WTC11 (cell line): Measurements from ENCODE around the gene SMPD2. TPM values are rescaled to one million over a fixed set of nuclear protein-coding genes. Genes with fewer than 3 reads are reported as not detected.
A peak's percentile ranks its signal among the peaks of the same experiment; 100 is the strongest.

Experiments
- ATAC-seq: fragments of 200-7000 bp; cut with Tn5 transposase; 2 replicates; pipeline ENCODE4 v1.10.0; 2021; ENCODE audit warnings: mild to moderate bottlenecking, moderate library complexity
- CTCF ChIA-PET: fragments of 300-600 bp; sonication (Branson Sonifier 250); formaldehyde crosslinking; loops from one replicate; lab custom pipeline; 2021; ENCODE audit warnings: antibody characterized with exemption; lab: Charles Lee
- POLR2A ChIA-PET: fragments of 350-600 bp; sonication (Branson Sonifier 250); formaldehyde crosslinking; loops from one replicate; lab custom pipeline; 2021; ENCODE audit warnings: antibody characterized with exemption; lab: Charles Lee
- DNase-seq: peaks from one replicate; pipeline ENCODE4 v3.0.0; 2021; ENCODE audit warnings: low spot score
- H3K27ac Mint-ChIP-seq: 2 replicates; pipeline ENCODE4 v1.8.0; 2021; ENCODE audit warnings: mixed read lengths
- H3K27me3 Mint-ChIP-seq: 2 replicates; pipeline ENCODE4 v1.8.0; 2021; ENCODE audit warnings: low read depth, mild to moderate bottlenecking, moderate library complexity, mixed read lengths
- H3K36me3 Mint-ChIP-seq: 2 replicates; pipeline ENCODE4 v1.8.0; 2021; ENCODE audit warnings: mixed read lengths
- H3K4me1 Mint-ChIP-seq: 2 replicates; pipeline ENCODE4 v1.8.0; 2022; ENCODE audit warnings: mixed read lengths
- H3K4me3 Mint-ChIP-seq: 2 replicates; pipeline ENCODE4 v1.8.0; 2021; ENCODE audit warnings: mild to moderate bottlenecking, moderate library complexity, mixed read lengths
- H3K9me3 Mint-ChIP-seq: 2 replicates; pipeline ENCODE4 v1.8.0; 2021; ENCODE audit warnings: mixed read lengths
- FOXK1 ChIP-seq: sonication (generic); formaldehyde crosslinking; IDR thresholded peaks from 2 replicates; pipeline ENCODE4 v1.8.0; 2022; ENCODE audit warnings: mild to moderate bottlenecking, moderate library complexity, missing genetic modification reagents
- NR1H2 ChIP-seq: sonication (generic); formaldehyde crosslinking; IDR thresholded peaks from 2 replicates; pipeline ENCODE4 v1.9.0; 2021; ENCODE audit warnings: mild to moderate bottlenecking, moderate library complexity, missing genetic modification reagents
- RORB ChIP-seq: fragments of 250-450 bp; sonication (Bioruptor Pico); IDR thresholded peaks from 2 replicates; pipeline ENCODE4 v1.9.0; 2021; ENCODE audit warnings: mild to moderate bottlenecking
- SOX15 ChIP-seq: fragments of 250-450 bp; sonication (Bioruptor Pico); IDR thresholded peaks from 2 replicates; pipeline ENCODE4 v1.9.0; 2021; ENCODE audit warnings: mild to moderate bottlenecking
- SP1 ChIP-seq: sonication (generic); formaldehyde crosslinking; conservative IDR thresholded peaks from 2 replicates; pipeline ENCODE4 v1.8.1; 2022; ENCODE audit warnings: missing genetic modification reagents
- TEAD1 ChIP-seq: sonication (generic); formaldehyde crosslinking; IDR thresholded peaks from 2 replicates; pipeline ENCODE4 v1.8.0; 2022; ENCODE audit warnings: mild to moderate bottlenecking, missing genetic modification reagents
- total RNA-seq: library from RNA; stranded (reverse); gene quantifications from 3 replicates; pipeline ENCODE4 v1.2.3, GENCODE V29; 2021
- TF ChIP-seq, protein P1 (sequence below): sonication (generic); formaldehyde crosslinking; IDR thresholded peaks from 2 replicates; pipeline ENCODE4 v1.8.1; 2022; ENCODE audit warnings: low read depth, mild to moderate bottlenecking, moderate library complexity, missing genetic modification reagents, borderline replicate concordance
- TF ChIP-seq, protein P2 (sequence below): fragments of 250-450 bp; sonication (Bioruptor Pico); IDR thresholded peaks from 2 replicates; pipeline ENCODE4 v1.9.0; 2021; ENCODE audit warnings: mild to moderate bottlenecking, borderline replicate concordance
- TF ChIP-seq, protein P3 (sequence below): fragments of 200-600 bp; IDR thresholded peaks from 2 replicates; pipeline ENCODE4 v1.8.0; 2022; ENCODE audit warnings: antibody characterized with exemption
- TF ChIP-seq, protein P4 (sequence below): sonication (generic); formaldehyde crosslinking; conservative IDR thresholded peaks from 2 replicates; pipeline ENCODE4 v1.8.1; 2023; ENCODE audit warnings: mild to moderate bottlenecking, low read depth, missing genetic modification reagents, moderate library complexity
- TF ChIP-seq, protein P5 (sequence below): fragments of 250-450 bp; sonication (Bioruptor Pico); conservative IDR thresholded peaks from 2 replicates; pipeline ENCODE4 v1.9.0; 2021; ENCODE audit warnings: mild to moderate bottlenecking
- TF ChIP-seq, protein P6 (sequence below): sonication (generic); formaldehyde crosslinking; IDR thresholded peaks from 2 replicates; pipeline ENCODE4 v1.8.0; 2022; ENCODE audit warnings: mild to moderate bottlenecking, missing genetic modification reagents
- TF ChIP-seq, protein P7 (sequence below): sonication (generic); formaldehyde crosslinking; IDR thresholded peaks from 2 replicates; pipeline ENCODE4 v1.8.1; 2022; ENCODE audit warnings: low read depth, missing genetic modification reagents, borderline replicate concordance
- TF ChIP-seq, protein P8 (sequence below): sonication (generic); formaldehyde crosslinking; IDR thresholded peaks from 2 replicates; pipeline ENCODE4 v1.8.0; 2023; ENCODE audit warnings: missing genetic modification reagents

Gene SMPD2
- total RNA-seq, 1 experiment from 2014 or later = 13.1 TPM

DNA sequence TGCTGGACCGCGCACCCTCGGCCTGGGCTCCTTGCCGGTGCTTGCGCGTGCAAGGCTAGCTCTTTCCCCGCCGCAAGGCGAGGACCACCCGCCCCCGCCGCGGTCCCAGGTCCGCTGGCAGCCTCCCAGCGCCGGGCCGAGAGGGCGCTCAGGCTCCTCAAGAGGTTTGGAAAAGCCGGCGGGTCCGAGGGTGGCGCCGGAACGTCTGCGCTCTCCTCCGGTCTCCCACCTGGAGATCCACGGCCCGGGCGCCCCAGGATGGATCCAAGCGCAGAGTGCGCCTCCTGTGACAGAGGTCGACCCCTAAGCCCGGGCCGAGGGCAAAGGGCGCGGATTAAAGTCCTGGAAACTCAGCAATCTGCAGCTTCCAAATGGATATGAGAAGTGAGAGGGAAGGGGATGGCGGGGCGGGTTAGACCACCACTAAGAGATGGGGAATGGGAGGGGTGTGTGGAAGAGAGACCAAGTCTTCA lies 15.6 kb downstream of the SMPD2 start (continued):
- TF ChIP-seq, protein P1, sequence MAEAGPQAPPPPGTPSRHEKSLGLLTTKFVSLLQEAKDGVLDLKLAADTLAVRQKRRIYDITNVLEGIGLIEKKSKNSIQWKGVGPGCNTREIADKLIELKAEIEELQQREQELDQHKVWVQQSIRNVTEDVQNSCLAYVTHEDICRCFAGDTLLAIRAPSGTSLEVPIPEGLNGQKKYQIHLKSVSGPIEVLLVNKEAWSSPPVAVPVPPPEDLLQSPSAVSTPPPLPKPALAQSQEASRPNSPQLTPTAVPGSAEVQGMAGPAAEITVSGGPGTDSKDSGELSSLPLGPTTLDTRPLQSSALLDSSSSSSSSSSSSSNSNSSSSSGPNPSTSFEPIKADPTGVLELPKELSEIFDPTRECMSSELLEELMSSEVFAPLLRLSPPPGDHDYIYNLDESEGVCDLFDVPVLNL = peak; percentile 61; the same call in 1 of the 2 replicates
- TF ChIP-seq TEAD1 (CRISPR knock-in tag) (no peak), SOX15 (CRISPR knock-in tag) (no peak), RORB (no peak), NR1H2 (CRISPR knock-in tag) (no peak), FOXK1 (CRISPR knock-in tag) (0 out of 2 replicates have a peak, but pooled peaks have one; percentile 19)
- TF ChIP-seq, protein P2, sequence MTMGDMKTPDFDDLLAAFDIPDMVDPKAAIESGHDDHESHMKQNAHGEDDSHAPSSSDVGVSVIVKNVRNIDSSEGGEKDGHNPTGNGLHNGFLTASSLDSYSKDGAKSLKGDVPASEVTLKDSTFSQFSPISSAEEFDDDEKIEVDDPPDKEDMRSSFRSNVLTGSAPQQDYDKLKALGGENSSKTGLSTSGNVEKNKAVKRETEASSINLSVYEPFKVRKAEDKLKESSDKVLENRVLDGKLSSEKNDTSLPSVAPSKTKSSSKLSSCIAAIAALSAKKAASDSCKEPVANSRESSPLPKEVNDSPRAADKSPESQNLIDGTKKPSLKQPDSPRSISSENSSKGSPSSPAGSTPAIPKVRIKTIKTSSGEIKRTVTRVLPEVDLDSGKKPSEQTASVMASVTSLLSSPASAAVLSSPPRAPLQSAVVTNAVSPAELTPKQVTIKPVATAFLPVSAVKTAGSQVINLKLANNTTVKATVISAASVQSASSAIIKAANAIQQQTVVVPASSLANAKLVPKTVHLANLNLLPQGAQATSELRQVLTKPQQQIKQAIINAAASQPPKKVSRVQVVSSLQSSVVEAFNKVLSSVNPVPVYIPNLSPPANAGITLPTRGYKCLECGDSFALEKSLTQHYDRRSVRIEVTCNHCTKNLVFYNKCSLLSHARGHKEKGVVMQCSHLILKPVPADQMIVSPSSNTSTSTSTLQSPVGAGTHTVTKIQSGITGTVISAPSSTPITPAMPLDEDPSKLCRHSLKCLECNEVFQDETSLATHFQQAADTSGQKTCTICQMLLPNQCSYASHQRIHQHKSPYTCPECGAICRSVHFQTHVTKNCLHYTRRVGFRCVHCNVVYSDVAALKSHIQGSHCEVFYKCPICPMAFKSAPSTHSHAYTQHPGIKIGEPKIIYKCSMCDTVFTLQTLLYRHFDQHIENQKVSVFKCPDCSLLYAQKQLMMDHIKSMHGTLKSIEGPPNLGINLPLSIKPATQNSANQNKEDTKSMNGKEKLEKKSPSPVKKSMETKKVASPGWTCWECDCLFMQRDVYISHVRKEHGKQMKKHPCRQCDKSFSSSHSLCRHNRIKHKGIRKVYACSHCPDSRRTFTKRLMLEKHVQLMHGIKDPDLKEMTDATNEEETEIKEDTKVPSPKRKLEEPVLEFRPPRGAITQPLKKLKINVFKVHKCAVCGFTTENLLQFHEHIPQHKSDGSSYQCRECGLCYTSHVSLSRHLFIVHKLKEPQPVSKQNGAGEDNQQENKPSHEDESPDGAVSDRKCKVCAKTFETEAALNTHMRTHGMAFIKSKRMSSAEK = no peak
- TF ChIP-seq, protein P3, sequence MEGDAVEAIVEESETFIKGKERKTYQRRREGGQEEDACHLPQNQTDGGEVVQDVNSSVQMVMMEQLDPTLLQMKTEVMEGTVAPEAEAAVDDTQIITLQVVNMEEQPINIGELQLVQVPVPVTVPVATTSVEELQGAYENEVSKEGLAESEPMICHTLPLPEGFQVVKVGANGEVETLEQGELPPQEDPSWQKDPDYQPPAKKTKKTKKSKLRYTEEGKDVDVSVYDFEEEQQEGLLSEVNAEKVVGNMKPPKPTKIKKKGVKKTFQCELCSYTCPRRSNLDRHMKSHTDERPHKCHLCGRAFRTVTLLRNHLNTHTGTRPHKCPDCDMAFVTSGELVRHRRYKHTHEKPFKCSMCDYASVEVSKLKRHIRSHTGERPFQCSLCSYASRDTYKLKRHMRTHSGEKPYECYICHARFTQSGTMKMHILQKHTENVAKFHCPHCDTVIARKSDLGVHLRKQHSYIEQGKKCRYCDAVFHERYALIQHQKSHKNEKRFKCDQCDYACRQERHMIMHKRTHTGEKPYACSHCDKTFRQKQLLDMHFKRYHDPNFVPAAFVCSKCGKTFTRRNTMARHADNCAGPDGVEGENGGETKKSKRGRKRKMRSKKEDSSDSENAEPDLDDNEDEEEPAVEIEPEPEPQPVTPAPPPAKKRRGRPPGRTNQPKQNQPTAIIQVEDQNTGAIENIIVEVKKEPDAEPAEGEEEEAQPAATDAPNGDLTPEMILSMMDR = no peak
- TF ChIP-seq, protein P4, sequence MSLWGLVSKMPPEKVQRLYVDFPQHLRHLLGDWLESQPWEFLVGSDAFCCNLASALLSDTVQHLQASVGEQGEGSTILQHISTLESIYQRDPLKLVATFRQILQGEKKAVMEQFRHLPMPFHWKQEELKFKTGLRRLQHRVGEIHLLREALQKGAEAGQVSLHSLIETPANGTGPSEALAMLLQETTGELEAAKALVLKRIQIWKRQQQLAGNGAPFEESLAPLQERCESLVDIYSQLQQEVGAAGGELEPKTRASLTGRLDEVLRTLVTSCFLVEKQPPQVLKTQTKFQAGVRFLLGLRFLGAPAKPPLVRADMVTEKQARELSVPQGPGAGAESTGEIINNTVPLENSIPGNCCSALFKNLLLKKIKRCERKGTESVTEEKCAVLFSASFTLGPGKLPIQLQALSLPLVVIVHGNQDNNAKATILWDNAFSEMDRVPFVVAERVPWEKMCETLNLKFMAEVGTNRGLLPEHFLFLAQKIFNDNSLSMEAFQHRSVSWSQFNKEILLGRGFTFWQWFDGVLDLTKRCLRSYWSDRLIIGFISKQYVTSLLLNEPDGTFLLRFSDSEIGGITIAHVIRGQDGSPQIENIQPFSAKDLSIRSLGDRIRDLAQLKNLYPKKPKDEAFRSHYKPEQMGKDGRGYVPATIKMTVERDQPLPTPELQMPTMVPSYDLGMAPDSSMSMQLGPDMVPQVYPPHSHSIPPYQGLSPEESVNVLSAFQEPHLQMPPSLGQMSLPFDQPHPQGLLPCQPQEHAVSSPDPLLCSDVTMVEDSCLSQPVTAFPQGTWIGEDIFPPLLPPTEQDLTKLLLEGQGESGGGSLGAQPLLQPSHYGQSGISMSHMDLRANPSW (CRISPR knock-in tag) = no peak
- TF ChIP-seq, protein P5, sequence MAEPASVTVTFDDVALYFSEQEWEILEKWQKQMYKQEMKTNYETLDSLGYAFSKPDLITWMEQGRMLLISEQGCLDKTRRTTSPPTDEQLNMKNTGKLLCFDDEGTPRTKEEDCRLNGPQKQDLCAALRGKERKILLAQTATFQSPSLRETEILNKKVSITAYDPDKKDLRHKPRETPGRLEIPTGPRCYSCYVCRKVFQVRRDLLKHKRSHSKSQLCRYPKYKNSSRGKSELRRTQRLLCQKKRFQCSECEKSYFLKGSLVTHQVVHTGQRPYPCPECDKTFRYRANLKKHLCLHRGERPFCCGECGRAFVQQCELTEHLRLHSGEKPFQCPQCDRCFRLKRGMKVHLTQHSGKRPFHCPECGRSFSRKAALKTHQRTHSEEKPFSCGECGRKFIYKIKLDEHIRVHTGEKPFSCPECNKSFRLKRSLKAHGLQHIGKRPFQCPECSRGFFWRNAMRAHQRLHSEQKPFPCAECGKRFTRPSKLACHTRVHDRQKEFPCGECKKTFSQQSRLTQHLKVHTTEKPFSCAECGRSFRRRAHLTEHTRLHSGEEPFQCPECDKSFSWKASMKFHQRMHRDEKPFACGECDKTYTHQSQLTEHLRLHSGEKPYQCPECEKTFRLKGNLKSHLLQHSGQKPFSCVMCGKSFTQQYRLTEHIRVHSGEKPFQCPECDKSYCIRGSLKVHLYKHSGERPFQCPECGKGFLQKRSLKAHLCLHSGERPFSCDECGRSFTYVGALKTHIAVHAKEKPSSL (CRISPR knock-in tag) = no peak

DNA sequence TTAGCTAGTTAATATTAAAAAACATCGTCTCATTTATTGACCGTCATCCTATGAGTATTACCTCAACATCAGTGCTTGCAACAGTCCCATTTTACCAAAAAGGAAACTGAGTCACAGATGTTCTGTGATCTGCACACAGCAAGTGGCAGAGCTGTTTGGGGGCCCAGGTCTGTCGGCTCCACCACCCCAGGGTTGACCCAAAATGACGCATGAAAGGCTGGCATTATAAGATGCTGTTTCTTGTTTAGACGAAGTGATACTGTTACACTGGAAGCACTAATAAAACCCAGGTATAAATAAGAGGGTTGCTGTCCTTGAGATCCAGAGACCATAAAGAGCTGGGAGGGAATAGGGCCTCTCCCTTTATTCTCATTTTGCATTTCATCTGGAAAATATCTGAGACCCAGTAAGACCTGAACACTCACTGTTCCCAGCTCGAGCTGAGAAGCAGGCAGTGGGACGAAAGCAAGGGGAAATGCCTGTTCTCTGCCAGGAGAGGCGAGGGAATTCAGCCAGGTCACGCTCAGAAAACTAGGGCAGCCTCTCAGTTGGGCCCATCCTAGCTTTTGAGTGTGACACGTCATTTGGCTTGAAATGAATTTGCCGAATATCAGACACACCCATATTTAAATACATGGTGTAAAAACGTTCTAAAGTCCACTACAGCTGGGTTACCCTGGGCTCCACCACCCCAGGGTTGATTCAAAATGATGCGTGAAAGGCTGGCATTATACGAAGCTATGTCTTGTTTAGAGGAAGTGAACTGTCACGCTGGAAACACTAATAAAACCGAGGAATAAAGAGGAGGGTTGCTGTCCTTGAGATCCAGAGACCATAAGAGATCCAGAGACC lies 16.4 kb downstream of the SMPD2 start:
- Mint-ChIP-seq H3K9me3 (peaks cover 3% of the 10 kb centered on the region), H3K27me3 (no peaks in the 10 kb centered on the region; the same call in 1 of the 2 replicates), H3K4me1 (peaks cover 47% of the 10 kb centered on the region), H3K4me3 (peak overlapping the region; percentile 92), H3K36me3 (peaks cover 16% of the 10 kb centered on the region), H3K27ac (no peak overlapping the region)
- CTCF ChIA-PET = interaction anchor here (1.0 to 2.6 kb wide), 4 partner anchors 16 to 583 kb away, joined by 4 to 24 read pairs (median 4); partner anchors contain the start of genes PPIL6 and SMPD2
- POLR2A ChIA-PET = interaction anchor here (0.6 kb wide), 1 partner anchor 22 kb away, joined by 3 read pairs; no protein-coding TSS in a partner anchor
- DNase-seq = no peak
- no peak for ATAC-seq
- TF ChIP-seq, protein P6, sequence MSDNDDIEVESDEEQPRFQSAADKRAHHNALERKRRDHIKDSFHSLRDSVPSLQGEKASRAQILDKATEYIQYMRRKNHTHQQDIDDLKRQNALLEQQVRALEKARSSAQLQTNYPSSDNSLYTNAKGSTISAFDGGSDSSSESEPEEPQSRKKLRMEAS = no peak
- TF ChIP-seq, protein P7, sequence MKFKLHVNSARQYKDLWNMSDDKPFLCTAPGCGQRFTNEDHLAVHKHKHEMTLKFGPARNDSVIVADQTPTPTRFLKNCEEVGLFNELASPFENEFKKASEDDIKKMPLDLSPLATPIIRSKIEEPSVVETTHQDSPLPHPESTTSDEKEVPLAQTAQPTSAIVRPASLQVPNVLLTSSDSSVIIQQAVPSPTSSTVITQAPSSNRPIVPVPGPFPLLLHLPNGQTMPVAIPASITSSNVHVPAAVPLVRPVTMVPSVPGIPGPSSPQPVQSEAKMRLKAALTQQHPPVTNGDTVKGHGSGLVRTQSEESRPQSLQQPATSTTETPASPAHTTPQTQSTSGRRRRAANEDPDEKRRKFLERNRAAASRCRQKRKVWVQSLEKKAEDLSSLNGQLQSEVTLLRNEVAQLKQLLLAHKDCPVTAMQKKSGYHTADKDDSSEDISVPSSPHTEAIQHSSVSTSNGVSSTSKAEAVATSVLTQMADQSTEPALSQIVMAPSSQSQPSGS = no peak
- TF ChIP-seq, protein P3 = no peak
- no peak for TF ChIP-seq SP1 (CRISPR knock-in tag)
- TF ChIP-seq, protein P8, sequence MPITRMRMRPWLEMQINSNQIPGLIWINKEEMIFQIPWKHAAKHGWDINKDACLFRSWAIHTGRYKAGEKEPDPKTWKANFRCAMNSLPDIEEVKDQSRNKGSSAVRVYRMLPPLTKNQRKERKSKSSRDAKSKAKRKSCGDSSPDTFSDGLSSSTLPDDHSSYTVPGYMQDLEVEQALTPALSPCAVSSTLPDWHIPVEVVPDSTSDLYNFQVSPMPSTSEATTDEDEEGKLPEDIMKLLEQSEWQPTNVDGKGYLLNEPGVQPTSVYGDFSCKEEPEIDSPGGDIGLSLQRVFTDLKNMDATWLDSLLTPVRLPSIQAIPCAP (CRISPR knock-in tag) = no peak
